ENCODE data around the gene COG3.

Gene COG3

DNA sequence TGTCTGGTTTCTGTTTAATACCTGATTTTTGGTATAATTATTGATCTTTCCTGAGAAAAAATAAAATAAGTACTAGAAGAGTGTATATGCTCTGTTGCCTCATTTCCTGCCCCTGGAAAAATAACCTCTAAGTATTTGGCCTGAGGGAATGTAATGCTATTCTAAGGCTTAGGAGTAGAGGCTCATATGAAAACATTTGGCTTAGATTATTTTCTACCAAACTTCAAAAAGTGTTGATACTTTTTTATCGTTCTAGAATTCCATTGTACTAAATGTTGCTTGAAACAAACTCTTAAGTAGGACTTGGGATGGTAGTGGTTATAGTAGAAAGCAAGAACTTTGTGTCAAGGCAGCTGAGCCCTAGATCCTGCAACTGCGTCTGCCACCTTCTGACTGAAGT, 57.8 kb downstream of the COG3 start:
- Histone ChIP-seq H3K4me1 (ENCODE audit: control insufficient read depth in 2 of 2, insufficient read depth in 2 of 2, low read length in 2 of 2) (no peaks in the 10 kb centered on the region), H3K4me3 (ENCODE audit: low read length in 2 of 2) (no peak overlapping the region), H3K36me3 (ENCODE audit: control insufficient read depth in 2 of 2, insufficient read depth in 2 of 2, low read length in 2 of 2) (peaks cover 60 to 73% of the 10 kb centered on the region in 2 donors), H3K27ac (ENCODE audit: low read depth in 2 of 2, low read length in 2 of 2) (no peak overlapping the region), H3K27me3 (ENCODE audit: control insufficient read depth in 2 of 2, insufficient read depth in 2 of 2, low read length in 2 of 2) (no peaks in the 10 kb centered on the region), H3K9ac (ENCODE audit: low read depth in 1 of 2, low read length in 2 of 2) (no peak overlapping the region), H3K9me3 (ENCODE audit: control insufficient read depth in 2 of 2, low read length in 2 of 2) (no peaks in the 10 kb centered on the region)

DNA sequence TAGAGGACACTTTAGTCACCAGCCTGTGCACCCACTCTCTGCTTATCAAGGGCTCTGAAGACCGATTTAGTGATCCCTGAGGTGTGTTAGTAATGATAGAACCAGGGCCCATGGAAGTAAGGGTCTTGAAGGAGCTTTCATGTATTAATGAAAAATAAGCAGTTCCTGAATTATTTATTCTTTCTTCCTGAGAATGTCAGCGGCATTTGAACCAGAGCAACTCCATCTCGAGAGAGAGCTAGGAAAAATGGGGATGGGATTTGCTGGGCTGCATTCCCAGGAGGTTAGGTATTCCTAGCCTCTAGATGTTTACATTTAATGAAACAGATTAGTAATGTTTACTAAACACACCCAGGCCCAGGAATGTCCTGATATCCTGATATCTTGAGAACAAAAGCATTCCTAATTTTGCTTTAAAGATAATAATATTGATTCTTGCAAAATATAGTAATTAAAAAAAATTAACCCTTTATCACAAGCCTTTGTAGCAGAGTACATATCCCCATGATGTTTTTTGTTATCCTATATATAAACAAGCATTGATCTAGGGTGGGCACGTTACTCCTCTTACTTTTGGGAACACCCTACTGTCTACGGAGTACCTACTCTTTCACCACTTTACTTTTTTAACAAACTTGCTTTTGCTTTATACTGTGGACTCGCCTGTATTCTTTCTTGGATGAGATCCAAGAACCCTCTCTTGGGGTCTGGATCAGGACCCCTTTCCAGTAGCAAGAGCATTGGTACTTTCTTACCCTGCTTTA, 63.1 kb downstream of the COG3 start:
- no peaks in the 10 kb centered on the region for H3K9me3 ChIP-seq (ENCODE audit: control insufficient read depth in 2 of 2, low read length in 2 of 2)
- no peak overlapping the region for H3K4me3 ChIP-seq (ENCODE audit: low read length in 2 of 2)
- no peaks in the 10 kb centered on the region for H3K4me1 ChIP-seq (ENCODE audit: control insufficient read depth in 2 of 2, insufficient read depth in 2 of 2, low read length in 2 of 2)
- H3K27me3 ChIP-seq (ENCODE audit: control insufficient read depth in 2 of 2, insufficient read depth in 2 of 2, low read length in 2 of 2) = no peaks in the 10 kb centered on the region
- H3K9ac ChIP-seq (ENCODE audit: low read depth in 1 of 2, low read length in 2 of 2) = no peak overlapping the region
- peaks cover 45 to 58% of the 10 kb centered on the region in 2 donors for H3K36me3 ChIP-seq (ENCODE audit: control insufficient read depth in 2 of 2, insufficient read depth in 2 of 2, low read length in 2 of 2)
- no peak overlapping the region for H3K27ac ChIP-seq (ENCODE audit: low read depth in 2 of 2, low read length in 2 of 2)

DNA sequence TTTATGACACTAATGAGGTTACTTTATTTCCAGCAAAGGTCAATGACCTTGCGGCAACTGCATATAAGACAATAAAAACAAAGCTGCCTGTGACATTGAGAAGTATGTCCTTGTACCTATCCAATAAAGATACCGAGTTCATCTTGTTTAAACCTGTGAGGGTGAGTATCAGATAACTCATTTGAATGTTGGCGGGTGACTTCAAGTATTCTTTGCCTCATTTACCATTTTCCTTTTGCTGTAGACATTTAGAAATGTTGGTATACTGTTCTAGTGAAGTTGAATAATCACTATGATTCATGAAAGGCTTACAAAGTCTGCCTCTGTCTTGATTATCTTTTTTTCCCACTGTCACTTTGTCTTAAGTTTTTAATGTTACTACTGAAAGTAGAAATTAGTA, 65.0 kb downstream of the COG3 start:
- Histone ChIP-seq H3K9ac (ENCODE audit: low read depth in 1 of 2, low read length in 2 of 2) (no peak overlapping the region), H3K9me3 (ENCODE audit: control insufficient read depth in 2 of 2, low read length in 2 of 2) (no peaks in the 10 kb centered on the region), H3K4me1 (ENCODE audit: control insufficient read depth in 2 of 2, insufficient read depth in 2 of 2, low read length in 2 of 2) (no peaks in the 10 kb centered on the region), H3K27me3 (ENCODE audit: control insufficient read depth in 2 of 2, insufficient read depth in 2 of 2, low read length in 2 of 2) (no peaks in the 10 kb centered on the region), H3K36me3 (ENCODE audit: control insufficient read depth in 2 of 2, insufficient read depth in 2 of 2, low read length in 2 of 2) (peaks cover 54 to 63% of the 10 kb centered on the region in 2 donors), H3K27ac (ENCODE audit: low read depth in 2 of 2, low read length in 2 of 2) (no peak overlapping the region), H3K4me3 (ENCODE audit: low read length in 2 of 2) (no peak overlapping the region)

DNA sequence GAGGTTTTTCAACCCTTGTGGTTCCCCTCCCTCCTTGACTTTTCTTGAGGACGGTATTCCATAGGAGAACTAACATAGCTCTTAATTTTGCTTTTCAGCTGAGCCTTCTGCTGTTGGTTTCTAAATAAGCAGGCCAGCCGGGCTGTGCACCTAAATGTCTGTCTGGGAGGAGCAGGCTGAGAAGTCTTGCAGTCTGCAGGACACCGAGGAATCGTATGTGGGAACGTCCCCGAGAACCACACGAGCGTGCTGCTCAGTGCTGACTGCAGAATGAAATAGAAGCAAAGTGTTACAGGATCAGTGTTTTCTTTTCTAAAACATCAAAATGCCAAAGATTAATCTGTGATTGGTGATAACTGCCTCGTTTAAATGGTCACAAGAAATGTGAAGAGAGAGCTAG, 69.9 kb downstream of the COG3 start:
- Histone ChIP-seq H3K4me1 (ENCODE audit: control insufficient read depth in 2 of 2, insufficient read depth in 2 of 2, low read length in 2 of 2) (no peaks in the 10 kb centered on the region), H3K4me3 (ENCODE audit: low read length in 2 of 2) (no peak overlapping the region), H3K9me3 (ENCODE audit: control insufficient read depth in 2 of 2, low read length in 2 of 2) (no peaks in the 10 kb centered on the region), H3K36me3 (ENCODE audit: control insufficient read depth in 2 of 2, insufficient read depth in 2 of 2, low read length in 2 of 2) (peaks cover 50 to 55% of the 10 kb centered on the region in 2 donors), H3K9ac (ENCODE audit: low read depth in 1 of 2, low read length in 2 of 2) (no peak overlapping the region), H3K27ac (ENCODE audit: low read depth in 2 of 2, low read length in 2 of 2) (no peak overlapping the region), H3K27me3 (ENCODE audit: control insufficient read depth in 2 of 2, insufficient read depth in 2 of 2, low read length in 2 of 2) (no peaks in the 10 kb centered on the region)

DNA sequence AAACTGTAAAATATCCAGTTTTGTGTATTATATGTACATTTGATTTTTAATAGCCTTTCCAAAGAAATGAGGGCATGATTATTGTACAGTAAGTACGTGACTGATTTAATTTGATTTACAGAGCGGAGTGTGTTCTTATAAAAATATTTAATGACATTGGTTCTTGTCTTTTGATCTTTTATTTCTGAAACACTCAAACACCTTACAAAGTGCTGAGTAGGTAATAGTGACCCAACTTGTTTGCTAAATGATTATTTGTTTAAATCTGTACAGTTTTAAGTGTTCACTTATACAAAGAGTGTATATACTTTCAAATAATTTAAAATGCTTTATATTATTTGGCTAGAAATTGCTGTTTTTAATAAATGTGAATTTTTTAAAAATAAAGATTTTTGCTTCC, 71.5 kb downstream of the COG3 start:
- peaks cover 40 to 41% of the 10 kb centered on the region in 2 donors for H3K36me3 ChIP-seq (ENCODE audit: control insufficient read depth in 2 of 2, insufficient read depth in 2 of 2, low read length in 2 of 2)
- H3K4me1 ChIP-seq (ENCODE audit: control insufficient read depth in 2 of 2, insufficient read depth in 2 of 2, low read length in 2 of 2) = no peaks in the 10 kb centered on the region
- H3K27ac ChIP-seq (ENCODE audit: low read depth in 2 of 2, low read length in 2 of 2) = no peak overlapping the region
- H3K4me3 ChIP-seq (ENCODE audit: low read length in 2 of 2) = no peak overlapping the region
- H3K9ac ChIP-seq (ENCODE audit: low read depth in 1 of 2, low read length in 2 of 2) = no peak overlapping the region
- no peaks in the 10 kb centered on the region for H3K9me3 ChIP-seq (ENCODE audit: control insufficient read depth in 2 of 2, low read length in 2 of 2)
- no peaks in the 10 kb centered on the region for H3K27me3 ChIP-seq (ENCODE audit: control insufficient read depth in 2 of 2, insufficient read depth in 2 of 2, low read length in 2 of 2)

- Histone ChIP-seq H3K9ac (ENCODE audit: low read depth in 1 of 2, low read length in 2 of 2) (no peak overlapping the region), H3K9me3 (ENCODE audit: control insufficient read depth in 2 of 2, low read length in 2 of 2) (no peaks in the 10 kb centered on the region), H3K27me3 (ENCODE audit: control insufficient read depth in 2 of 2, insufficient read depth in 2 of 2, low read length in 2 of 2) (no peaks in the 10 kb centered on the region), H3K27ac (ENCODE audit: low read depth in 2 of 2, low read length in 2 of 2) (no peak overlapping the region), H3K4me3 (ENCODE audit: low read length in 2 of 2) (no peak overlapping the region), H3K36me3 (ENCODE audit: control insufficient read depth in 2 of 2, insufficient read depth in 2 of 2, low read length in 2 of 2) (peaks cover 33% of the 10 kb centered on the region in 2 donors), H3K4me1 (ENCODE audit: control insufficient read depth in 2 of 2, insufficient read depth in 2 of 2, low read length in 2 of 2) (no peaks in the 10 kb centered on the region)
Observed at GRCh38 chr13:45537516-45537915, 72.8 kb downstream of the COG3 start.

- H3K36me3 ChIP-seq (ENCODE audit: control insufficient read depth in 2 of 2, insufficient read depth in 2 of 2, low read length in 2 of 2) = peaks cover 26% of the 10 kb centered on the region in 2 donors
- no peaks in the 10 kb centered on the region for H3K4me1 ChIP-seq (ENCODE audit: control insufficient read depth in 2 of 2, insufficient read depth in 2 of 2, low read length in 2 of 2)
- no peak overlapping the region for H3K27ac ChIP-seq (ENCODE audit: low read depth in 2 of 2, low read length in 2 of 2)
- H3K27me3 ChIP-seq (ENCODE audit: control insufficient read depth in 2 of 2, insufficient read depth in 2 of 2, low read length in 2 of 2) = no peaks in the 10 kb centered on the region
- no peak overlapping the region for H3K4me3 ChIP-seq (ENCODE audit: low read length in 2 of 2)
- no peaks in the 10 kb centered on the region for H3K9me3 ChIP-seq (ENCODE audit: control insufficient read depth in 2 of 2, low read length in 2 of 2)
- no peak overlapping the region for H3K9ac ChIP-seq (ENCODE audit: low read depth in 1 of 2, low read length in 2 of 2)
Observed at GRCh38 chr13:45538382-45538781, 73.6 kb downstream of the COG3 start.

DNA sequence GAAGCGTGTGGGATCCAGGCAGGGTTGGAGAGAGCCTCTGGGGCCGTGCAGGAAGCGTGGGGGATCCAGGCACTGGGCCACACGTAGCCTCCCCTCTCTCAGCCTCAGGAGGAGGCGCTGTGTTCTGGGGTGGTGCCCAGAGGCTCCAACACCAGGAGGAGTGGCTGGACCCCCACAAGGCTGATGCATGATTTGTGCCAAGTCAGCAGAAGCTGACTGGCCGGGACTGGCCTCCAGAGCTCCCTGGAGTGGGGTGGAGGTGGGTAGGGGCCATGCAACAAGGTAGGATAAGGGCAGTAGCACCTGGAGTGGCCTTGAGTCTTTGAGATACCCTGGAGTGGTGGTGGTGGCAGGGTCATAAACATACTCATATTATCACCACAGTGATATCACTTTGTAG, 75.5 kb downstream of the COG3 start:
- Histone ChIP-seq H3K9me3 (ENCODE audit: control insufficient read depth in 2 of 2, low read length in 2 of 2) (no peaks in the 10 kb centered on the region), H3K36me3 (ENCODE audit: control insufficient read depth in 2 of 2, insufficient read depth in 2 of 2, low read length in 2 of 2) (peaks cover 8 to 9% of the 10 kb centered on the region in 2 donors), H3K27me3 (ENCODE audit: control insufficient read depth in 2 of 2, insufficient read depth in 2 of 2, low read length in 2 of 2) (no peaks in the 10 kb centered on the region), H3K4me1 (ENCODE audit: control insufficient read depth in 2 of 2, insufficient read depth in 2 of 2, low read length in 2 of 2) (no peaks in the 10 kb centered on the region), H3K27ac (ENCODE audit: low read depth in 2 of 2, low read length in 2 of 2) (no peak overlapping the region), H3K9ac (ENCODE audit: low read depth in 1 of 2, low read length in 2 of 2) (no peak overlapping the region), H3K4me3 (ENCODE audit: low read length in 2 of 2) (no peak overlapping the region)

DNA sequence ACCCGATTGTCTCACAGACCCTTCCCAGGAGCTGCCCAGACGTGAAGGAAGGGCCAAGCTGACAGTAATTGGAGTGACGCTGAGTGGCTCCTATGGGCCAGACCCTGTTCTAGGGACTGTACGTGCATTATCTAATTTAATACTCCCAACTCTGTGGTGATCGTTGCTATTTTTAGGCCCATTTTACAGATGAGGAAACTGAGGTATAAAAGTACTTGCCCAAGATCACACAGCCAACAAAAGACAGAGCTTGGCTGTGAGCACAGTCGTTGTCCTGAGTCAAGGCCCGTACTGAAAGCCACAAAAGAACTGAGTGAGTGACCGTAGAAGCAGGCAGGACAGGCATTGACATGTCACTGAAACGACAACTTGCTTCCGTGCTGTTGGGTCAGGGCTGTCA, 76.1 kb downstream of the COG3 start:
- H3K4me3 ChIP-seq (ENCODE audit: low read length in 2 of 2) = no peak overlapping the region
- no peaks in the 10 kb centered on the region for H3K9me3 ChIP-seq (ENCODE audit: control insufficient read depth in 2 of 2, low read length in 2 of 2)
- H3K9ac ChIP-seq (ENCODE audit: low read depth in 1 of 2, low read length in 2 of 2) = no peak overlapping the region
- H3K36me3 ChIP-seq (ENCODE audit: control insufficient read depth in 2 of 2, insufficient read depth in 2 of 2, low read length in 2 of 2) = peaks cover 1 to 3% of the 10 kb centered on the region in 2 donors
- no peaks in the 10 kb centered on the region for H3K4me1 ChIP-seq (ENCODE audit: control insufficient read depth in 2 of 2, insufficient read depth in 2 of 2, low read length in 2 of 2)
- H3K27me3 ChIP-seq (ENCODE audit: control insufficient read depth in 2 of 2, insufficient read depth in 2 of 2, low read length in 2 of 2) = no peaks in the 10 kb centered on the region
- no peak overlapping the region for H3K27ac ChIP-seq (ENCODE audit: low read depth in 2 of 2, low read length in 2 of 2)

DNA sequence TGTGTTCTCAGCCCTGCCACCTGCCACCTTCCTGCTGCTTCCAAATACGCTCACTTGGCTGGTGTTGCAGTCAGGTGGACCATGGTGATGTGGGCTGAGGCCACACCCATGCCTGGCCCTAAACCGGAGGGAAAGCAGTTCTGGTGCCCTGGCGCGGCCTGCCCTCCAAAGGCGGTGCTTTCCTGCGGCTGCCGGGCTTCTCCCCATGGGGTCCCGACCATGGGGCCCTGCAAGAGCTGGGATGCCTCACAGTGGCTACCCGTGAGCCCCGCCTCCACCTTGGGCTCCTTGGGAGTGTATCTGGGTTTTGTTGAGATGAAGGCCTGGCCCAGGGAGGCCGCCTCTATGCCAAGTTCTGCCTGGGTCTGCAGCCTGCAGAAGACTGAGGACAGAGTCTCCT, 77.1 kb downstream of the COG3 start:
- H3K9me3 ChIP-seq (ENCODE audit: control insufficient read depth in 2 of 2, low read length in 2 of 2) = no peaks in the 10 kb centered on the region
- no peaks in the 10 kb centered on the region for H3K36me3 ChIP-seq (ENCODE audit: control insufficient read depth in 2 of 2, insufficient read depth in 2 of 2, low read length in 2 of 2)
- no peaks in the 10 kb centered on the region for H3K4me1 ChIP-seq (ENCODE audit: control insufficient read depth in 2 of 2, insufficient read depth in 2 of 2, low read length in 2 of 2)
- H3K9ac ChIP-seq (ENCODE audit: low read depth in 1 of 2, low read length in 2 of 2) = no peak overlapping the region
- no peaks in the 10 kb centered on the region for H3K27me3 ChIP-seq (ENCODE audit: control insufficient read depth in 2 of 2, insufficient read depth in 2 of 2, low read length in 2 of 2)
- H3K4me3 ChIP-seq (ENCODE audit: low read length in 2 of 2) = no peak overlapping the region
- H3K27ac ChIP-seq (ENCODE audit: low read depth in 2 of 2, low read length in 2 of 2) = no peak overlapping the region

All from mucosa of rectum (tissue), 2 donors.